HG02973 (cell line): Measurements from ENCODE around the gene SEC14L5.
"Not testable (repeated sequence)": the region's sequence is repeated elsewhere in the genome, so short reads cannot be mapped to it uniquely, and the experiment has no call there.

ENCODE experiments used
- ATAC-seq: cut with Tn5 transposase; IDR thresholded peaks from one replicate; pipeline ENCODE4 v1.9.1; 2021; ENCODE audit warnings: moderate library complexity; ENCODE audit not compliant: unreplicated experiment

SEC14L5 gene

GRCh38 chr16:4948903-4949766 is 9.0 kb upstream of the SEC14L5 start:
- no peak for ATAC-seq

GRCh38 chr16:4949986-4950385 is 8.1 kb upstream of the SEC14L5 start:
- ATAC-seq: no peak

GRCh38 chr16:4951583-4951982 is 6.5 kb upstream of the SEC14L5 start:
- not testable (repeated sequence) for ATAC-seq

GRCh38 chr16:4954714-4955113 is 3.4 kb upstream of the SEC14L5 start:
- ATAC-seq: no peak

GRCh38 chr16:4957420-4957719 is 760 bp upstream of the SEC14L5 start:
- ATAC-seq: no peak

GRCh38 chr16:4958510-4959438 is 644 bp downstream of the SEC14L5 start:
- ATAC-seq: no peak

GRCh38 chr16:4960579-4960978 is 2.4 kb downstream of the SEC14L5 start:
- no peak for ATAC-seq

GRCh38 chr16:4962716-4963115 is 4.6 kb downstream of the SEC14L5 start:
- no peak for ATAC-seq

- ATAC-seq: not testable (repeated sequence)
Measured at GRCh38 chr16:4963527-4963926, 5.4 kb downstream of the SEC14L5 start.

- ATAC-seq: no peak
Measured at GRCh38 chr16:4966736-4967453, 8.8 kb downstream of the SEC14L5 start.

- ATAC-seq: not testable (repeated sequence)
Measured at GRCh38 chr16:4968278-4968677, 10.1 kb downstream of the SEC14L5 start.

GRCh38 chr16:4968879-4969483 is 10.9 kb downstream of the SEC14L5 start:
- ATAC-seq: no peak

- no peak for ATAC-seq
Measured at GRCh38 chr16:4970010-4970409, 11.9 kb downstream of the SEC14L5 start.

- ATAC-seq: no peak
Measured at GRCh38 chr16:4972938-4973587, 14.9 kb downstream of the SEC14L5 start.

GRCh38 chr16:4976079-4976478 is 17.9 kb downstream of the SEC14L5 start:
- ATAC-seq: peak; percentile 96

- no peak for ATAC-seq
Measured at GRCh38 chr16:4976611-4977145, 18.5 kb downstream of the SEC14L5 start.

GRCh38 chr16:4979164-4979563 is 21.0 kb downstream of the SEC14L5 start:
- no peak for ATAC-seq

GRCh38 chr16:4979736-4980660 is 21.9 kb downstream of the SEC14L5 start:
- no peak for ATAC-seq

- ATAC-seq: no peak
Measured at GRCh38 chr16:4980691-4981090, 22.6 kb downstream of the SEC14L5 start.
